Smooth muscle cell (in vitro differentiated cells): ENCODE measurements around the gene QTRT2. TPM values are rescaled to one million over a fixed set of nuclear protein-coding genes. Genes with fewer than 3 reads are reported as not detected.

ENCODE experiments used
- DNase-seq: peaks from one replicate; lab custom pipeline; 2025; ENCODE audit not compliant: unreplicated experiment; lab: John Stamatoyannopoulos, UW
- H2AFZ ChIP-seq: fragments of 200-600 bp; sonication (generic); 2 replicates; pipeline ENCODE4 v1.6.0; 2016; ENCODE audit warnings: antibody characterized with exemption, low read depth, mild to moderate bottlenecking
- H3F3A ChIP-seq: fragments of 200-600 bp; sonication (generic); 2 replicates; pipeline ENCODE4 v1.6.0; 2017; ENCODE audit warnings: antibody characterized with exemption, low read depth
- H3K27ac ChIP-seq: fragments of 200-600 bp; sonication (generic); 2 replicates; pipeline ENCODE4 v1.5.1; 2016; ENCODE audit warnings: low read depth, mild to moderate bottlenecking
- H3K27me3 ChIP-seq: fragments of 200-600 bp; sonication (generic); 2 replicates; pipeline ENCODE4 v1.6.1; 2016; ENCODE audit warnings: low read depth, mild to moderate bottlenecking
- H3K36me3 ChIP-seq: fragments of 200-600 bp; sonication (generic); 2 replicates; pipeline ENCODE4 v1.5.1; 2016; ENCODE audit warnings: low read depth
- H3K4me1 ChIP-seq: fragments of 200-600 bp; sonication (generic); 2 replicates; pipeline ENCODE4 v1.5.1; 2016; ENCODE audit warnings: low read depth
- H3K4me2 ChIP-seq: fragments of 200-600 bp; sonication (generic); 2 replicates; pipeline ENCODE4 v1.6.0; 2016; ENCODE audit warnings: mild to moderate bottlenecking
- H3K4me3 ChIP-seq: fragments of 200-600 bp; sonication (generic); 2 replicates; pipeline ENCODE4 v1.5.1; 2016; ENCODE audit warnings: mild to moderate bottlenecking
- H3K79me2 ChIP-seq: fragments of 200-600 bp; sonication (generic); 2 replicates; pipeline ENCODE4 v1.6.0; 2016; ENCODE audit warnings: low read depth, mild to moderate bottlenecking
- H3K9ac ChIP-seq: fragments of 200-600 bp; sonication (generic); 2 replicates; pipeline ENCODE4 v1.6.0; 2016; ENCODE audit warnings: low read depth
- H3K9me3 ChIP-seq: fragments of 200-600 bp; sonication (generic); replicated peaks from 2 replicates; pipeline ENCODE4 v1.5.1; 2016; ENCODE audit warnings: low read depth
- H4K20me1 ChIP-seq: fragments of 200-600 bp; sonication (generic); 2 replicates; pipeline ENCODE4 v1.6.0; 2016; ENCODE audit warnings: low read depth
- WGBS: methylation state at CpG from one replicate; pipeline ENCODE4 v1.1.7; 2016; ENCODE audit warnings: low lambda C conversion rate; 5-methylcytosine and 5-hydroxymethylcytosine counted together
- polyA plus RNA-seq: library from polyadenylated mRNA; unstranded; fragments of >200 nt; fragmentation: Nextera tagmentation; extraction: Ambion mirVana; gene quantifications from 2 replicates; pipeline ENCODE4 v1.2.1, GENCODE V29; 2016
- total RNA-seq: library from RNA; depleted of rRNA; stranded (reverse); fragments of >200 nt; gene quantifications from 2 replicates; pipeline ENCODE4 v1.2.3, GENCODE V29; 2014
- TF ChIP-seq, protein P1 (sequence below): fragments of 200-600 bp; sonication (generic); IDR thresholded peaks from 2 replicates; pipeline ENCODE4 v1.5.1; 2017; ENCODE audit warnings: borderline replicate concordance, mild to moderate bottlenecking, antibody characterized with exemption; ENCODE audit not compliant: insufficient read depth, poor library complexity, severe bottlenecking

The QTRT2 gene
- total and polyA plus RNA-seq, 2 experiments from 2014 or later = 7.1 to 14.9 TPM

GRCh38 chr3:114080201-114080600 lies 23.7 kb downstream of the QTRT2 start:
- H3K27ac ChIP-seq = no peak overlapping the region
- H3K79me2 ChIP-seq = no peaks in the 10 kb centered on the region
- no peak overlapping the region for H3K4me3 ChIP-seq
- DNase-seq = no peak
- no peaks in the 10 kb centered on the region for H4K20me1 ChIP-seq
- H3K9me3 ChIP-seq = no peaks in the 10 kb centered on the region
- H3K4me1 ChIP-seq = no peaks in the 10 kb centered on the region
- H2AFZ ChIP-seq = no peak overlapping the region
- TF ChIP-seq, protein P1, sequence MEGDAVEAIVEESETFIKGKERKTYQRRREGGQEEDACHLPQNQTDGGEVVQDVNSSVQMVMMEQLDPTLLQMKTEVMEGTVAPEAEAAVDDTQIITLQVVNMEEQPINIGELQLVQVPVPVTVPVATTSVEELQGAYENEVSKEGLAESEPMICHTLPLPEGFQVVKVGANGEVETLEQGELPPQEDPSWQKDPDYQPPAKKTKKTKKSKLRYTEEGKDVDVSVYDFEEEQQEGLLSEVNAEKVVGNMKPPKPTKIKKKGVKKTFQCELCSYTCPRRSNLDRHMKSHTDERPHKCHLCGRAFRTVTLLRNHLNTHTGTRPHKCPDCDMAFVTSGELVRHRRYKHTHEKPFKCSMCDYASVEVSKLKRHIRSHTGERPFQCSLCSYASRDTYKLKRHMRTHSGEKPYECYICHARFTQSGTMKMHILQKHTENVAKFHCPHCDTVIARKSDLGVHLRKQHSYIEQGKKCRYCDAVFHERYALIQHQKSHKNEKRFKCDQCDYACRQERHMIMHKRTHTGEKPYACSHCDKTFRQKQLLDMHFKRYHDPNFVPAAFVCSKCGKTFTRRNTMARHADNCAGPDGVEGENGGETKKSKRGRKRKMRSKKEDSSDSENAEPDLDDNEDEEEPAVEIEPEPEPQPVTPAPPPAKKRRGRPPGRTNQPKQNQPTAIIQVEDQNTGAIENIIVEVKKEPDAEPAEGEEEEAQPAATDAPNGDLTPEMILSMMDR = no peak
- no peak overlapping the region for H3K4me2 ChIP-seq
- no peaks in the 10 kb centered on the region for H3K27me3 ChIP-seq
- no peak overlapping the region for H3K9ac ChIP-seq
- H3F3A ChIP-seq = no peaks in the 10 kb centered on the region
- H3K36me3 ChIP-seq = peaks cover 23% of the 10 kb centered on the region

GRCh38 chr3:114081037-114081436 lies 24.5 kb downstream of the QTRT2 start:
- DNase-seq = no peak

DNA sequence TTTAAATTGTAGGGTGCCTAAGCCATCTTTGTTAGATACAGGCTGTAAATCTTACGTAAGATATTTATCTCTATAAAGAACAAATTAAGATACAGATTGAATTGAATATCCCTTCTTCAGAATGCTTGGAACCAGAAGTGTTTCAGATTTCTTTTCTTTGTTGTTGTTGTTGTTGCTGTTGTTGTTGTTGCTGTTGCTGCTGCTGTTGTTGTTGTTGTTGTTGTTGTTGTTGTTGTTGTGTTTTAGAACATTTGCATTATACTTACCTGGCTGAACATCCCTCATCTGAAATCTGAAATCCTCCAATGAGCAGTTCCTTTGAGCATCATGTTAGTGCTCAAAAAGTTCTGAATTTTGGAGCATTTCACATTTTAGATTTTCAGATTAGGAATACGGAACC lies 26.6 kb downstream of the QTRT2 start:
- no peak overlapping the region for H3K4me2 ChIP-seq
- H3K79me2 ChIP-seq = no peaks in the 10 kb centered on the region
- no peak overlapping the region for H3K4me3 ChIP-seq
- peaks cover 10% of the 10 kb centered on the region for H3K36me3 ChIP-seq
- H4K20me1 ChIP-seq = no peaks in the 10 kb centered on the region
- no peak overlapping the region for H2AFZ ChIP-seq
- no peaks in the 10 kb centered on the region for H3K9me3 ChIP-seq
- no peak overlapping the region for H3K27ac ChIP-seq
- 82% methylated on average over 2 of the region's 2 CpGs for WGBS
- DNase-seq = no peak
- no peak overlapping the region for H3K9ac ChIP-seq
- H3K27me3 ChIP-seq = no peaks in the 10 kb centered on the region
- TF ChIP-seq, protein P1 = no peak
- H3F3A ChIP-seq = no peaks in the 10 kb centered on the region
- H3K4me1 ChIP-seq = no peaks in the 10 kb centered on the region

More at GRCh38 chr3:114081037-114081436, 24.5 kb downstream of the QTRT2 start:
- no peaks in the 10 kb centered on the region for H3K79me2 ChIP-seq
- H3K27me3 ChIP-seq = no peaks in the 10 kb centered on the region
- no peaks in the 10 kb centered on the region for H3F3A ChIP-seq
- H3K27ac ChIP-seq = no peak overlapping the region
- no peak overlapping the region for H3K4me2 ChIP-seq
- H3K4me1 ChIP-seq = no peaks in the 10 kb centered on the region
- H4K20me1 ChIP-seq = no peaks in the 10 kb centered on the region
- TF ChIP-seq, protein P1 = no peak
- H3K4me3 ChIP-seq = no peak overlapping the region
- no peaks in the 10 kb centered on the region for H3K9me3 ChIP-seq
- H3K36me3 ChIP-seq = peaks cover 23% of the 10 kb centered on the region
- no peak overlapping the region for H3K9ac ChIP-seq
- H2AFZ ChIP-seq = no peak overlapping the region

DNA sequence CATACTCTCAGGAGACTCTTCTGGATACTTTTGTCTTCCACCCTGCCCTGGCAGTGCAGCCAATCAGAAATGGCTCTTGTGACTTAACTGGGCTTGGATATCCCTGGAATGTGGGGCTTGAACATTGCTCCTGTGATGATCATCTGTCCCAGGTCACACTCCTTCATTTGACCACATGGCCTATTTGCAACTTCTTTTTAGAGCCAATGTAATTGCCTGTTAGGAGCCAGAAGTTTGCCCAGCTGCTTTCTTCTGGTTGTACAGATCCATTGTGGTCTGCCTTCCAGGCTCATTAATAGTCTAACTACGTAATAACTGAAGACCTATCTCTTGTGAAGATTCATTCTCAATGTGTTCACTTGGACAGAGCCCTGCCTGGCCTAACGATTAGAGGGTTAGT lies 29.8 kb downstream of the QTRT2 start:
- Histone ChIP-seq H3K27ac (no peak overlapping the region), H3K36me3 (peaks cover 4% of the 10 kb centered on the region), H3K79me2 (no peaks in the 10 kb centered on the region), H2AFZ (no peak overlapping the region), H3K9ac (no peak overlapping the region), H3K4me1 (peaks cover 4% of the 10 kb centered on the region), H3K4me3 (no peak overlapping the region), H3K4me2 (no peak overlapping the region), H3F3A (no peaks in the 10 kb centered on the region), H3K27me3 (no peaks in the 10 kb centered on the region), H3K9me3 (no peaks in the 10 kb centered on the region), H4K20me1 (no peaks in the 10 kb centered on the region)
- whole genome bisulfite sequencing = 95% methylated on average over 2 of the region's 2 CpGs
- no peak for DNase-seq
- TF ChIP-seq, protein P1 = no peak
